ENCODE data around the gene DBF4.
"Not testable (repeated sequence)": the region's sequence is repeated elsewhere in the genome, so short reads cannot be mapped to it uniquely, and the experiment has no call there.

DBF4 gene

GRCh38 chr7:87882151-87882937, 6.1 kb downstream of the DBF4 start:
- DNase-seq (ENCODE audit: low read depth, low spot score), result no peak

GRCh38 chr7:87885018-87885417, 8.7 kb downstream of the DBF4 start:
- no peak for DNase-seq (ENCODE audit: low read depth, low spot score)

GRCh38 chr7:87886875-87887274, 10.6 kb downstream of the DBF4 start:
- peak; percentile 41 for DNase-seq (ENCODE audit: low read depth, low spot score)

- no peak for DNase-seq (ENCODE audit: low read depth, low spot score)
These were observed 19.1 kb downstream of the DBF4 start for GRCh38 chr7:87895363-87895762.

GRCh38 chr7:87899255-87899654, 23.0 kb downstream of the DBF4 start:
- DNase-seq (ENCODE audit: low read depth, low spot score), result no peak

GRCh38 chr7:87907136-87907906, 31.0 kb downstream of the DBF4 start:
- not testable (repeated sequence) for DNase-seq (ENCODE audit: low read depth, low spot score)

GRCh38 chr7:87908814-87909213, 32.5 kb downstream of the DBF4 start:
- not testable (repeated sequence) for DNase-seq (ENCODE audit: low read depth, low spot score)

GRCh38 chr7:87912121-87912520, 35.8 kb downstream of the DBF4 start:
- no peak for DNase-seq (ENCODE audit: low read depth, low spot score)

- no peak for DNase-seq (ENCODE audit: low read depth, low spot score)
These were observed 42.4 kb downstream of the DBF4 start for GRCh38 chr7:87918740-87919139.

GRCh38 chr7:87919875-87920274, 43.6 kb downstream of the DBF4 start:
- no peak for DNase-seq (ENCODE audit: low read depth, low spot score)

GRCh38 chr7:87920578-87920977, 44.3 kb downstream of the DBF4 start:
- DNase-seq (ENCODE audit: low read depth, low spot score), result no peak

GRCh38 chr7:87922759-87923395, 46.6 kb downstream of the DBF4 start:
- DNase-seq (ENCODE audit: low read depth, low spot score), result not testable (repeated sequence)

GRCh38 chr7:87926581-87927461, 50.5 kb downstream of the DBF4 start:
- peak; percentile 82 for DNase-seq (ENCODE audit: low read depth, low spot score)

- DNase-seq (ENCODE audit: low read depth, low spot score), result no peak
These were observed 57.3 kb downstream of the DBF4 start for GRCh38 chr7:87933605-87933952.

GRCh38 chr7:87933953-87934698, 57.8 kb downstream of the DBF4 start, which contains the start of gene ADAM22:
Gene ADAM22 (plus strand): TSS chr7:87934251. CDS start chr7:87934466, 215 bp downstream.
- peak; percentile 96 for DNase-seq (ENCODE audit: low read depth, low spot score)

GRCh38 chr7:87934699-87935383, 58.5 kb downstream of the DBF4 start:
- peak; percentile 53 for DNase-seq (ENCODE audit: low read depth, low spot score)

- DNase-seq (ENCODE audit: low read depth, low spot score), result no peak
These were observed 59.1 kb downstream of the DBF4 start for GRCh38 chr7:87935384-87935706.

- DNase-seq (ENCODE audit: low read depth, low spot score), result no peak
These were observed 64.8 kb downstream of the DBF4 start for GRCh38 chr7:87941138-87941537.

- no peak for DNase-seq (ENCODE audit: low read depth, low spot score)
These were observed 68.3 kb downstream of the DBF4 start for GRCh38 chr7:87944547-87944946.

GRCh38 chr7:87945926-87946325, 69.6 kb downstream of the DBF4 start:
- DNase-seq (ENCODE audit: low read depth, low spot score), result not testable (repeated sequence)

Data from astrocyte of the hippocampus (primary cell).